Measurements from ENCODE around the gene IL9.

DNA sequence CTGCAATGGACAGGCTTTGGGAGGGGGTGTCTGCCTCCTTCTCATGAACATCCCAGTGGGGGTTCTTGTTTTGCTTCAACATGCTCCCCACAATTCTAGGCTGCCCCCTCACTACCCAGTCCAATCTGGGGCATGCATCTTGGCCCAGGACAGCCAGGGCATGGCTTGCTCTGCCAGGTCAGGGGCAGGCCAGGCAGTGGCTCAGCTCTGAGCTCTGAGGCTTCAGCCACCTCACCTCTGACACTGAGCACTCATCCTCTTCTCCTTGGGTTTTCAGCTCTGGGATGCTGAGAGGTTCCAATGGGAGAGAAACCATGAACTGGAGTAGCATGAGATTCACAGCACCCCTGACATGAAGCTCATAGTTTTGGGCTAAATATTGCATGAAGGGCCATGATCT is 49.3 kb downstream of the IL9 start:
- no peak for TF ChIP-seq EZH2phosphoT487 (IDR thresholded peaks at IDR 0.05)
- TF ChIP-seq, protein P1, sequence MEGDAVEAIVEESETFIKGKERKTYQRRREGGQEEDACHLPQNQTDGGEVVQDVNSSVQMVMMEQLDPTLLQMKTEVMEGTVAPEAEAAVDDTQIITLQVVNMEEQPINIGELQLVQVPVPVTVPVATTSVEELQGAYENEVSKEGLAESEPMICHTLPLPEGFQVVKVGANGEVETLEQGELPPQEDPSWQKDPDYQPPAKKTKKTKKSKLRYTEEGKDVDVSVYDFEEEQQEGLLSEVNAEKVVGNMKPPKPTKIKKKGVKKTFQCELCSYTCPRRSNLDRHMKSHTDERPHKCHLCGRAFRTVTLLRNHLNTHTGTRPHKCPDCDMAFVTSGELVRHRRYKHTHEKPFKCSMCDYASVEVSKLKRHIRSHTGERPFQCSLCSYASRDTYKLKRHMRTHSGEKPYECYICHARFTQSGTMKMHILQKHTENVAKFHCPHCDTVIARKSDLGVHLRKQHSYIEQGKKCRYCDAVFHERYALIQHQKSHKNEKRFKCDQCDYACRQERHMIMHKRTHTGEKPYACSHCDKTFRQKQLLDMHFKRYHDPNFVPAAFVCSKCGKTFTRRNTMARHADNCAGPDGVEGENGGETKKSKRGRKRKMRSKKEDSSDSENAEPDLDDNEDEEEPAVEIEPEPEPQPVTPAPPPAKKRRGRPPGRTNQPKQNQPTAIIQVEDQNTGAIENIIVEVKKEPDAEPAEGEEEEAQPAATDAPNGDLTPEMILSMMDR (IDR thresholded peaks at IDR 0.05), result no peak

All from neural progenitor cell (in vitro differentiated cells).